Adipose tissue (tissue), 3 donors: ENCODE data around the gene MAFF. TPM values are rescaled to one million over a fixed set of nuclear protein-coding genes. Genes with fewer than 3 reads are reported as not detected.
"Not testable (repeated sequence)": the region's sequence is repeated elsewhere in the genome, so short reads cannot be mapped to it uniquely, and the experiment has no call there.

ENCODE experiments used
- H3K27ac ChIP-seq: one replicate; pipeline ENCODE4 v1.5.1; 2013; ENCODE audit warnings: low read depth, low read length
- WGBS, 3 donors: extraction: QIAGEN DNeasy Blood & Tissue Kit; methylation state at CpG; one replicate each; pipeline ENCODE4 v1.1.7; 2013; 5-methylcytosine and 5-hydroxymethylcytosine counted together
- polyA plus RNA-seq, 3 donors: library from polyadenylated mRNA; stranded (reverse); fragments of 200-250 nt; gene quantifications; one replicate each; pipeline ENCODE4 v1.2.3, GENCODE V29; 2013
- donor health status: healthy with polysubstance abuse.
- donor health status: Bipolar disorder and iron deficiency.
- donor health status: healthy.

Gene MAFF
- polyA plus RNA-seq: 100 to 1,000 TPM in 2 of 3 donors, 1 to 10 TPM in 1; 6.3 to 168 (median 127) TPM

DNA sequence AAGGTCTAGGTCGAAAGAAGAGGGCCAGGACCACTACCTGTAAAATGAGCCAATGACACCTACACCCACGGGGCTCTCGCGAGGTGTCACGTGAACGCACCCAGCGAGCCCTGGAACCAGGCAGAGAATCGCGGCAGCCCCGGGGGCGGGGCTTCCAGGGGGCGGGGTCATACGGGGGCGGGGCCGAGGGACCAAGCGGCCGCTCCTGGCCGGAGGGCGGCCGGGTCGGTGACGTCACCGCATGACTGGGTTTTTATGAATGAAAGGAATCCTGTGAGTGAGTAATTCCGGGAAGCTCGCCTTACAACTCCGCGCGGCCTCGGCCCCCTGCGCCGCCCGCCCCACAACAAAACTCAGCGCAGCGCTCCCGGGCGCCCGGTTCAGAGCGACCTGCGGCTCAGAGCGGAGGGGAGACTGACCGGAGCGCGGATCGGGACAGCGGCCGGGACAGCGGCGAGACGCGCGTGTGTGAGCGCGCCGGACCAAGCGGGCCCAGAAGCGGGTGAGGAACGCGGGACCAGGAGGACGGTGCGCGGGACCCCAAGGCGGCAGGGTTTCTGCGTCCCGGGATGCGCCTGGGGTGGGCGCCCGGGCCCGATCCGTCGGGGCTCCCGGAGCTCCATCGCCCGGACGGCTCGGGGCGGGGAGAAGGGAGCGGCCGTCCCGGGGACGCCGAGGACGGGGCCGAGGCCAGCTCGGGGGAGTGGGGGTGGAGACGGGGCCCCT lies at the start of gene MAFF:
Gene MAFF (plus strand): TSS at position 284 of the 726 bp plus-strand sequence. CDS start 11,860 bp downstream, outside the sequence.
- peak within 1 kb of the TSS; percentile 95 for H3K27ac ChIP-seq
- 0 to 1% (median 1%) methylated on average over 74 to 85 of the region's 85 CpGs for WGBS, 3 donors

DNA sequence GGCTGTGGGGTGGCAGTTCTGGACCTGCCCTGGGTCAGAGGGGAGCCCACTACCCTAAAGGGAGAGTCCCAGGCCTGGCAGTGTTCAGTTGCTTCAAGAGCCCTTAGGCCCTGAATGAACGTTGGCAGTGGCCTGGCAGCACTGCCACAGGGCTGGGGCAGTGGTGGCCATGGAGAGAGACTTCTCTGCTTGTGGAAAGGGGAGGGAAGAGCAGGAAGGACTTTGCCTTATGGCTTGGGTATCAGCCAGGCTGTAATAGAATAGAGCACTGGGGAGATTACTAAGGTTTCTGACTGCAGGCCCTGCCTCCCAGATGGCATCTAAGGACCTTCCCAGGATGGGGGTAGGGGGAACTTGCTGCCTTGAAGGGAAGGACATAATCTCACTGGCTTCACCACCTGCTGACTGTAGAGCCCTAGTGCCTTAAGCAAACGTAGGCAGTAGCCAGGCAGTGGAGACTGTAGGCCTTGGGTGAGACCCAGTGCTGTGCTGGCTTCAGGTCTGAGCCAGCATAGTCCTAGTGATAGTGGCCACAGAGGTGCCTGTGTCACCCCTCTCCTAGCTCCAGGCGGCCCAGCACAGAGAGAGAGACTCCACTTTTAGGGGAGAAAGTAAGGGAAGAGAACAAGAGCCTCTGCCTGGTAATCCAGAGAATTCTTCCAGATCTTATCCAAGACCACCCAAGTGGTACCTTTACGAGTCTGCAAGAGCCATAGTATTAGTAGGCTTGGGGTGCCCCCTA lies 47.8 kb upstream of the MAFF start:
- WGBS, 3 donors: 60 to 66% (median 64%) methylated on average over 4 of the region's 4 CpGs
- no peak overlapping the region for H3K27ac ChIP-seq

DNA sequence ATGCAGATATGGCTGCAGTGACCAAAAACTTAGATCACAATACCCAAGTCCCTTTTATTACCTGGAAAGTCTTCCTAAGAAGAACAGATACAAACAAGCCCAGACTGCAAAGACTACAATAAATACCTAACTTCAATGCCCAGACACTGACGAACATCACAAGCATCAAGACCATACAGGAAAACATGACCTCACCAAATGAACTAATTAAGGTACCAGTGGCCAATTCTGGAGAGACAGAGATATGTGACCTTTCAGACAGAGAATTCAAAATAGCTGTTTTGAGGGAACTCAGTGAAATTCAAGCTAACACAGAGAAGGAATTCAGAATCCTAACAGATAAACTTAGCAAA lies 47.3 kb upstream of the MAFF start:
- H3K27ac ChIP-seq: not testable (repeated sequence)

DNA sequence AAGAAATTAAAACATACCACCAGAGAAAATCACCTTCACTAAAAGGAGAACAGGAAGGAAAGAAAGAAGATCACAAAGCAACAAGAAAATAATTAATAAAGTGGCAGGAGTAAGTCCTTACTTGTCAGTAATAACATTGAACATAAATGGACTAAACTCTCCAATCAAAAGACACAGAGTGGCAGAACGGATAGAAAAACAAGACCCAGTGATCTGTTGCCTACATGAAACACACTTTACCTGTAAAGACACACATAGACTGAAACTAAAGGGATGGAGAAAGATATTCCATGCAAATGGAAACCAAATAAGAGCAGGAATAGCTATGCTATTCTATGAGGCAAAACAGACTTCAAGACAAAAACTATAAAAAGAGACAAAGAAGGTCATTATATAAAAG lies 46.1 kb upstream of the MAFF start:
- 94 to 97% (median 96%) methylated on average over 1 of the region's 1 CpG for WGBS, 3 donors

More for the DNA sequence above, 47.3 kb upstream of the MAFF start:
- 63 to 75% (median 72%) methylated on average over 1 of the region's 1 CpG for WGBS, 3 donors

DNA sequence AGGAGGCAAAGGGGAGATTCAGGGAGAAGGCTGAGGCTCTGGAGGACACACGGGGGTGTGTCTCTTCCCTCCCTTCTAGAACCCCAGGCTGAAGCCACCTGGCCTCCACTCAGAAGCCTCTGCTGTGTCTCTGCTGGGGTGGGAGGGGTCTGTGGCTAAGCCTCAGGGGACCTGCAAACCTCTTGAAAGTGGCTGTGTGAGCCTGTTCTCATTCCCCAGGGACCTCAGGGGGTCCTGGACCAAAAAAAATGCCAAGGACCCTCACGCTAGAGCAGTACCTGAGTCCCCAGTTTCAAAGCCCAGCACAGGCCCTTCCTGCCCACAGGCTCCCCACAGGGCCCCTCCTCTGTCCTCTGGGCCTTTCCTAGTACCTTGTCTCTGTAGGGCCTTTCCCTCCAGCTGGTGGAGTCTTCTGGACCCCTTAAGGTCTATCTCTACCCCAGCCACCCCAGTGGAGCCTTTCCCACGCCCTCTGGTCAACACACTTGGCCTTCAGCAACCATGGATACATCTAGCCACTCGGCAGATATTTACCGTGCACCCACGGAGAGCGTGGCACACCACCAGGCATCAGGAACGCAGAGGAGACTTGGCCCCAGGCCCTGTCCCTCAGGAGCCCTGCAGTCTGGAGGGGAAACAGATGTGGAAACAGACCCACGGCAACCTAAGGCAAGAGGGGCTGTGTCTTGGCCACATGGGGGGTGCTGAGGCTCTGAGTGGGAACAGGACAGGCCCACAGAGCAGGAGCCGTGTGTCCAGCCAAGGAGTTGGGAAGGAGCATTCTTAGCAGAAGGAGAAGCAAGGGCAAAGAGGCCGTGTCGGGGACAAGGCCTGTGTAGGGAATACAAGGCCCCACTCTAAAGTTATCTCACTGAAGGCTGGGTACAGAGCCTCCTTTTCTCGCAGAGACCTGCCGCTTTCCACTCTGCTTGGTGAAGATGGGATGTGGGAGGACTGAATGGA lies 38.6 kb upstream of the MAFF start:
- no peak overlapping the region for H3K27ac ChIP-seq

More for the DNA sequence above, 46.1 kb upstream of the MAFF start:
- no peak overlapping the region for H3K27ac ChIP-seq

DNA sequence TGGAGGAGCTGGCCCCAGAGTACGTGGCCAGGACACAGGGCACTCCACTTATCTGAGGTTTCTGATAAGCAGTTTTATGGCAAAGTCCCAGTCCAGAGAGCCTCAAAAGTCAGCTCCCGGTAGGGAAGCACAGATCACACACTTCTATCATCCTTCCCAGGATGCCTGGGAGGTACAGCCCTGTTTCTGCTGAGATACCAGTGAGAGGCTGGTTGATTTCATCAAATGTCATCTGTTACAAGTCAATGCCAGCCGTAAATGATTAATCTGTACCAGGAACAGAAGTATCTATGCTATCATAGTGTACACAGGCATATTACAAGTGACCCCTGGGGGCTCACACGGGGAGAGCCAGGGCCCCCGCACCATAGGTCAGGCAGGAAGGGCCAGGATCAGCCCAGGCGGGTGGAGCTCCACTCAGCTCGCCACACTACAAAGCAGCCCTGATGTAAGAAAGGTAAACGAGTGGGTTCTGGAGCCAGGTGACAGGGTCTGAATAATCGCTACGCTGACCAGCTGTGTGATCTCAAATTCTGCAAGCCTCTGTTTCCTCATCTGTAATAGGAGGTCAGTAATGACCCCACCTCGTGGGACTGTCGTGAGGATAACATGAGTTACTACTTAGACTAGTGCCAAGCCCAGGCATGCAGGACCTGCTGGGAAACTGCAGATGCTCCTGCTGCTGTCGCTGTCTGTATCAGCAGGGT lies 37.8 kb upstream of the MAFF start:
- WGBS, 3 donors: 57 to 85% (median 78%) methylated on average over 13 of the region's 13 CpGs
- H3K27ac ChIP-seq: no peak overlapping the region

More for the DNA sequence above, 38.6 kb upstream of the MAFF start:
- 68 to 81% (median 80%) methylated on average over 14 of the region's 14 CpGs for WGBS, 3 donors

DNA sequence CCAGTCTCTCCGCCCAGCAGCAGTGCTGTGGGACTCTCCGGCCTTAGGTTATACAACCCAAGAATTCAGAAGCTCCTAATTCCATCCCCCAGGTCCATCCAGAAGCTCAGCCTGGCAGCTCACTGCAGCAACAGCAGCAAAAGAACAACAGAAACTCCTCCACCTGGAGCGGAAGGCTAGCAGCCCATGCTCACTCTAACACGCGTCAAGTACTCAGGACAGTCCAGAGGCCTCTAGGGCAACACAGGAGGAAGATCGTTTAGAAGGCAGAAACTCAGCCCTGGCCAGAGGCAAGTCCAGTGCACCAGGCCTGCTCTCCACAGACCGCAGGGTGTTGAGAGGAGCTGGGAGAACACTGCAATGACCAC lies 37.3 kb upstream of the MAFF start:
- no peak overlapping the region for H3K27ac ChIP-seq
- 79 to 87% (median 87%) methylated on average over 7 of the region's 7 CpGs for WGBS, 3 donors

DNA sequence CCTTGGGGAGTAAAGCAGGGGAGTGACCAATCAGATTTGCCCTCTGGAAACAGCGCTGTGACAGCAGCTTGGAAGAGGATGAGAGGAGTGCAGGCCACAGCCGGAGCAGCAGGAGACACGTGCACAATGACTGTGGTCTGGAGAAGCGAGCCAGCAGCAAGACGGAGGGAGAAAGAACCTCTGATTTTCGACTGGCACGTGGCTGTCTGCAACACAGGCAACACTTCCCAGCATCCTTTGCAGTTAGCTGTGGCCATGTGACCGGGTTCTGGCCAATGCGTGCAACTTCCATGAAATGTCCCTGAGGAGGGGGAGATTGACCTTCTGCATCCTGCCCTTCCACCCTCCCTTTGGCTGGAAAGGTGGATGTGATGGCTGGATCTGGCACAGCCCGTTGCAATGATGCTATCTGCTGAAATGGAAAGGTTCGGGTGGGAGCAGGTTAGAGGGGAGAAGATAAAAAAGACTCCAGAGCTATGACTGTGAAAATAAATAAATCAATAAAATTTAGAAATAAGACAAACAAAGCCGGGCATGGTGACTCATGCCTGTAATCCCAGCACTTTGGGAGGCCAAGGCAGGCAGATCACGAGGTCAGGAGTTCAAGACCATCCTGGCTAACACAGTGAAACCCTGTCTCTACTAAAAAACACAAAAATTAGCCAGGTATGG lies 35.7 kb upstream of the MAFF start:
- WGBS, 3 donors: 86 to 89% (median 88%) methylated on average over 13 of the region's 13 CpGs
- H3K27ac ChIP-seq: no peak overlapping the region

DNA sequence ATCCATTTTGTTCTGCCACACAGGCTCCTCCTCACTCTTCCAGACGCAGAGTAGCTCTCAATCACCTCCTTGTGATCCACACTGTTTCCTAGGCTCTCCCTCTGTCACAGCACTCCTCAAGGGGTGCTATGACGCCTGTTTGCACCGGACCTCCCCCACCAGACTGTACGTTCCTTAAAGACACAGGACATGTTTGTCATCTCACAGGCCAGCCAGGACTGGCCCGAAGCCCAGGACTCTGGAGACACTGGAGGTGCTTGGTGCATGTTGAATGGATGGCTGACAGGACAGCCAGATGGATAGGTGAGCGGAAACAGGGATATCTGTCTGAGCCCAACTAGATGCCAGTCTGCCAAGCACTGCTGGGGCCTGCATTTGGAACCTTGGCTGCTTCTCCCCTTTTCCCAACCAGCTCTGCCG lies 33.8 kb upstream of the MAFF start:
- WGBS, 3 donors: 61 to 78% (median 64%) methylated on average over 7 of the region's 7 CpGs
- H3K27ac ChIP-seq: no peak overlapping the region

DNA sequence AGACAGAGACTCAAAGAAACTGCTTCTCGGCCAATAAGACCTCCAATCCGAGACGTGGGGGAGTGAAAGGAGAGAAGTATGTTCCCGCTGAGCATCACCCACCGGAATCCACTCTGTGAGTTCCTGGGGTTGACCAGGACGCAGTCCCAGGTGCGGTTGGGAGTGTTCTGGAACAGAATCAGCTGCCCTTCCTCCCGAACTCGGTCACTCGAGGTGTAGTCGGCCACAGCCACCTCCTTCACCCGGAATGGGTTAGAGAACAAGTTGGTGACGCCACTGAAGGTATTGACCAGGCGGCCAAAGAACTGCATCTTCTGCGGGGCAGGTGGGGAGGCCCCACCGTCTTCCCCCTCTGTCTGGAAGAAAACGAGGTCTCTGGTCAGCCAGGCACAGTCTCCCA lies 32.7 kb upstream of the MAFF start:
- H3K27ac ChIP-seq: no peak overlapping the region

DNA sequence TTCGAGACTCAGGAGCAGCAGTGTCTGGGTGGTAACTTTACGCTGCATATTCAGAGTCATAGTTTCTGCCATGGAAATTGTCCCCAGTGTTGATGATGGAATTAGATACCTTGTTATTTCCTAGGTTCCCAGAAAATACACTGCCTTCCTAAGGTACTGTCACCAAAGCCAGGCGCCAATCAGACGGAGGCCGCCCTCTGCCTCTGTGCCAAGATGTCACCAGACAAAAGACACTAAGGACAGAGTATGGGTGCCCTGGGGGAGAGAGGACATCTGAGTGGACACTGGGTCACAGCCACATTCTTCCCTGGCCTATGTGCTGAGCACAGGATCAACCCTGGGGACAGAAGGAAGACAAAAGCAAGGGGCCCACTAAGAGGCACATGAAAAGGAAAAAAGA lies 31.3 kb upstream of the MAFF start:
- WGBS, 3 donors: 96 to 98% (median 96%) methylated on average over 5 of the region's 5 CpGs
- no peak overlapping the region for H3K27ac ChIP-seq

More for the DNA sequence above, 32.7 kb upstream of the MAFF start:
- WGBS, 3 donors: 90 to 93% (median 92%) methylated on average over 17 of the region's 17 CpGs

DNA sequence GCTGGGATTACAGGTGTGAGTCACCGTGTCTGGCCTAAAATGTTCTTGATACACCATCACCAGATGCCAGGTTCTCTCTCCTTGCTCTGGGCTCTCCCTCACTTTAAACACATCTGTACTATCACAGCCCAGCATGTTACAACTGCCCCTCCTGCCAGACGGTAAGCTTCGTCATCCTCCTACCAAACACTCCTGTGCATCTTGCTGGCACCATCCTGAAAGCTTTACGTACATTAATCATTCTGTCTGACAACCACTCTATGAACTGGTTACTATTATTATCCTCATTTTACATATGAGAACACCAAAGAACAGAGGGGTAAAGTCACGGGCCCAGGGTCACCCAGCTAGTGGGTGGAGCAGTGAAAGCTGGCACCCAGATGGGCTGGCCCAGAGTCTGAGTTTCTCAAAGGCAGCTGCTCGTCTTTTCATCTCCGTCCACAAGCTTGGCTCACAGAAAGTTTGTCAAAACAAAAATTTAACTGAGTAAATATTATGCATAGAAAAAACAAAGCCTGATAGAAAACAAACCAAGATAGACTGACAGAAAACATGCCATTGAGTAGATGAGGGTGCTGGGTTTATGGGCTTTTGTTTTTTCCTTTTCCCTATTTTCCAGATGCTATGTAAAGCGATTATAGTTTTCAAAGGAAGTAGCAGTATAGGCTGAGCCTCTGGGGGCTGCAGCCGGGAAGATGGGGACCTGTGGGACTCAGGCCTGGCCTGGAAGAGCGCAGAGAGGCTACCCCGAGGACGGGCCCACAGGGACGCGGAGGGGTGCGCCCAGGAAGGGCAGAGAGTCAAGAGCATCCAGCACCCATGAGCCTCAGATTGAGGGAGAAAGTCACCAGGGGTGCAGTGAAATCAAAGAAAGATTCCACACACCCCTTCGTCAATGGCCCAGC lies 29.6 kb upstream of the MAFF start:
- H3K27ac ChIP-seq: no peak overlapping the region
- WGBS, 3 donors: 62 to 75% (median 63%) methylated on average over 16 of the region's 16 CpGs

DNA sequence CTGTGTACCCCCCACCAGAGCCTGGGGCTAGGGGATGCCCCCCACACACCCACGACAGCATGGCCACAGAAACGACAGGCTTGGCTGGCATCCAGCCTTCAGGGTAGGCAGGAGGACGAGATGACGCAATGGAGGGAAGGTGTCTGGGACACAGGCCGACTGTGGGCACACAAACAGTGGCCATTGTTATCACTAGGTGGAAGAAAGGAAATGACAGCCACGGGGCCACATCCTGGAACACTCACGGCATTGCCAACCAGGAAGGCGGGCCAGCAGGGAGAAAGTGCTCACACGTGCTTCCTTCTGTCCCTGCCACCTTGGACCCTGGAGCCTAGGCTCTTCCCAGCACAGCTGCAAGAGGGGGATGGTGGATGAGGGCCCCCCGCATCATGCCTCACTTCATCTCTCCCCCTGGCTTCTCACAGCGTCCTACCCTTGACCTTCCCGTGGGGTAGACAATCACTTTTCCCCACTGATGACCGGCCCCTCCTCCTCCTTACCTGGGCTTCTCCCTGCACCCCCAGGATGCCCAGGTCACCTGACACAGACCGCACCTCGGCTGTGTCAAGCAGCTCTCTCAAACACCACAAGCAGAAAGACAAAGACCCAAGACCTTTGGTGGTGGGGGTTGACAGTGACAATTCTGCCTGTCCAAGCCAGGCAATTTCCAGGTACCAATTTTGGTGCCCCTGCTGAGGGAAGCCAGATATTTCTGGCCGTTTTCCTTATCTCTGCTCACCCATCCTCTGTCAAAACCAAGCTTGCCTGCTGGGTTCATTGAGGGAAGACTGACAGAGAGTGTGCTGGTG lies 28.8 kb upstream of the MAFF start:
- no peak overlapping the region for H3K27ac ChIP-seq

DNA sequence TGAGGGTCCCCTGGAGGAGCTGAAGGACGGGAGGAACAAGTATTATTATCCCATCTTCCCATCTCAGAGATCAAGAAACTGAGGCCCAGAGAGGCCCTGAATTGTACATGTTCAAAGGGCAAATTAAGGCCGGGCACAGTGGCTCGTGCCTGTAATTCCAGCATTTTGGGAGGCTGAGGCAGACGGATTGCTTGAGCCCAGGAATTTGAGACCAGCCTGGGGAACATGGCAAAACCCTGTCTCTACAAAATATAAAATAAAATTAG lies 28.2 kb upstream of the MAFF start:
- H3K27ac ChIP-seq: no peak overlapping the region
- WGBS, 3 donors: 95 to 97% (median 97%) methylated on average over 4 of the region's 4 CpGs

More for the DNA sequence above, 28.8 kb upstream of the MAFF start:
- 41 to 46% (median 42%) methylated on average over 16 of the region's 16 CpGs for WGBS, 3 donors

DNA sequence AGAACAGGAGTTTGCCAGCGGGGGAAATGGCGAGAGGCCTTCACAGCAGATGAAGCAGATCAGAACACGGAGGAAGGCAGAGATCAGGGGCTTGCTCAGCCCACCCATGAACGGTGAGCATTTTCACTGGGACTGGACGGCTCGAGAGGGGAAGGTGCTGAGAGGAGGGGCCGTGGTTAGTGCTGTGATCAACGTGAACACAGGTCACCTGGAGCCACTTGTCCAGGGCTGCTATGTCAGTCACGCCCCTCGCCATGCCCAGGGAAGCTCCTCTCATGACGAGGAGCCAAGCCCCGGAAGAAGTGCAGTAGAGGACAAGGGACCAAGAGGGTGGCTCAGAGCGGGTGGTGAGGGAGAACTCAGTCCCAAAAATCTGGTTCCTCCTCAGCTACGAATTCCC lies 27.2 kb upstream of the MAFF start:
- H3K27ac ChIP-seq: no peak overlapping the region
- 83 to 93% (median 89%) methylated on average over 14 of the region's 14 CpGs for WGBS, 3 donors
